Measurements from ENCODE around the gene CD1E.
"Not testable (repeated sequence)": the region's sequence is repeated elsewhere in the genome, so short reads cannot be mapped to it uniquely, and the experiment has no call there.

CD1E gene

GRCh38 chr1:158333405-158334155 is 20.1 kb upstream of the CD1E start:
- H3K9me3 ChIP-seq (ENCODE audit: control insufficient read depth, insufficient read depth, low read length) = no peaks in the 10 kb centered on the region
- no peaks in the 10 kb centered on the region for H3K36me3 ChIP-seq (ENCODE audit: control insufficient read depth, insufficient read depth, low read length)
- H3K4me1 ChIP-seq (ENCODE audit: control insufficient read depth, insufficient read depth, low read length) = no peaks in the 10 kb centered on the region
- H3K9ac ChIP-seq (ENCODE audit: low read depth, low read length) = no peak overlapping the region
- no peak overlapping the region for H3K4me3 ChIP-seq (ENCODE audit: low read depth, low read length)
- H3K27me3 ChIP-seq (ENCODE audit: control insufficient read depth, insufficient read depth, low read length) = no peaks in the 10 kb centered on the region

GRCh38 chr1:158334526-158335212 is 19.0 kb upstream of the CD1E start:
- Histone ChIP-seq H3K27me3 (ENCODE audit: control insufficient read depth, insufficient read depth, low read length) (no peaks in the 10 kb centered on the region), H3K4me1 (ENCODE audit: control insufficient read depth, insufficient read depth, low read length) (no peaks in the 10 kb centered on the region), H3K36me3 (ENCODE audit: control insufficient read depth, insufficient read depth, low read length) (no peaks in the 10 kb centered on the region), H3K4me3 (ENCODE audit: low read depth, low read length) (no peak overlapping the region), H3K9me3 (ENCODE audit: control insufficient read depth, insufficient read depth, low read length) (no peaks in the 10 kb centered on the region), H3K9ac (ENCODE audit: low read depth, low read length) (no peak overlapping the region)

- H3K27me3 ChIP-seq (ENCODE audit: control insufficient read depth, insufficient read depth, low read length) = no peaks in the 10 kb centered on the region
- H3K4me3 ChIP-seq (ENCODE audit: low read depth, low read length) = no peak overlapping the region
- no peak overlapping the region for H3K9ac ChIP-seq (ENCODE audit: low read depth, low read length)
- H3K36me3 ChIP-seq (ENCODE audit: control insufficient read depth, insufficient read depth, low read length) = no peaks in the 10 kb centered on the region
- H3K9me3 ChIP-seq (ENCODE audit: control insufficient read depth, insufficient read depth, low read length) = no peaks in the 10 kb centered on the region
- H3K4me1 ChIP-seq (ENCODE audit: control insufficient read depth, insufficient read depth, low read length) = no peaks in the 10 kb centered on the region
These were observed 18.5 kb upstream of the CD1E start for GRCh38 chr1:158335213-158335532.

DNA sequence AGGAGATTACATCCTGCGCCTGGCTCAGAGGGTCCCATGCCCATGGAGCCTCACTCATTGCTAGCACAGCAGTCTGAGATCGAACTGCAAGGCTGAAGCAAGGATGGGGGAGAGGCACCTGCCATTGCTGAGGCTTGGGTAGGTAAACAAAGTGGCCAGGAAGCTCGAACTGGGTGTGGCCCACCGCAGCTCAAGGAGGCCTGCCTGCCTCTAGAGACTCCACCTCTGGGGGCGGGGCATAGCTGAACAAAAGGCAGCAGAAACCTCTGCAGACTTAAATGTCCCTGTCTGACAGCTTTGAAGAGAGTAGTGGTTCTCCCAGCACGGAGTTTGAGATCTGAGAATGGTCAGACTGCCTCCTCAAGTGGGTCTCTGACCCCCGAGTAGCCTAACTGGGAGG is 17.3 kb upstream of the CD1E start:
- H3K9me3 ChIP-seq (ENCODE audit: control insufficient read depth, insufficient read depth, low read length); H3K36me3 ChIP-seq (ENCODE audit: control insufficient read depth, insufficient read depth, low read length); H3K9ac ChIP-seq (ENCODE audit: low read depth, low read length); H3K4me3 ChIP-seq (ENCODE audit: low read depth, low read length); H3K27me3 ChIP-seq (ENCODE audit: control insufficient read depth, insufficient read depth, low read length); H3K4me1 ChIP-seq (ENCODE audit: control insufficient read depth, insufficient read depth, low read length): not testable (repeated sequence)

- H3K36me3 ChIP-seq (ENCODE audit: control insufficient read depth, insufficient read depth, low read length); H3K4me1 ChIP-seq (ENCODE audit: control insufficient read depth, insufficient read depth, low read length); H3K4me3 ChIP-seq (ENCODE audit: low read depth, low read length); H3K27me3 ChIP-seq (ENCODE audit: control insufficient read depth, insufficient read depth, low read length); H3K9ac ChIP-seq (ENCODE audit: low read depth, low read length); H3K9me3 ChIP-seq (ENCODE audit: control insufficient read depth, insufficient read depth, low read length): not testable (repeated sequence)
These were observed 4.7 kb upstream of the CD1E start for GRCh38 chr1:158348946-158349345.

DNA sequence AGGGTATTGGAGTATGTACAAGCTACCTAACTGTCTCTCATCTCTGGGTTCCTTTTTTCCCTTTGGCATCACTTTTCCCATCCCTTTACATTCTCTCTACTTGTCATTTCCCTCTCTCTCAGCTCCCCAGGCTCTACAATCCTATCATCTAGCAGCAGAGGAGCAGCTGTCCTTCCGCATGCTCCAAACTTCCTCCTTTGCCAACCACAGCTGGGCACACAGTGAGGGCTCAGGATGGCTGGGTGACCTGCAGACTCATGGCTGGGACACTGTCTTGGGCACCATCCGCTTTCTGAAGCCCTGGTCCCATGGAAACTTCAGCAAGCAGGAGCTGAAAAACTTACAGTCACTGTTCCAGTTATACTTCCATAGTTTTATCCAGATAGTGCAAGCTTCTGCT is 561 bp downstream of the CD1E start:
- Histone ChIP-seq H3K9me3 (ENCODE audit: control insufficient read depth, insufficient read depth, low read length) (no peaks in the 10 kb centered on the region), H3K9ac (ENCODE audit: low read depth, low read length) (no peak overlapping the region), H3K36me3 (ENCODE audit: control insufficient read depth, insufficient read depth, low read length) (no peaks in the 10 kb centered on the region), H3K4me1 (ENCODE audit: control insufficient read depth, insufficient read depth, low read length) (no peaks in the 10 kb centered on the region), H3K4me3 (ENCODE audit: low read depth, low read length) (no peak overlapping the region), H3K27me3 (ENCODE audit: control insufficient read depth, insufficient read depth, low read length) (no peaks in the 10 kb centered on the region)

- Histone ChIP-seq H3K9ac (ENCODE audit: low read depth, low read length) (no peak overlapping the region), H3K4me3 (ENCODE audit: low read depth, low read length) (no peak overlapping the region), H3K4me1 (ENCODE audit: control insufficient read depth, insufficient read depth, low read length) (no peaks in the 10 kb centered on the region), H3K27me3 (ENCODE audit: control insufficient read depth, insufficient read depth, low read length) (no peaks in the 10 kb centered on the region), H3K9me3 (ENCODE audit: control insufficient read depth, insufficient read depth, low read length) (no peaks in the 10 kb centered on the region), H3K36me3 (ENCODE audit: control insufficient read depth, insufficient read depth, low read length) (no peaks in the 10 kb centered on the region)
These were observed 2.1 kb downstream of the CD1E start for GRCh38 chr1:158355773-158356285.

GRCh38 chr1:158356616-158357015 is 2.9 kb downstream of the CD1E start:
- H3K4me1 ChIP-seq (ENCODE audit: control insufficient read depth, insufficient read depth, low read length) = no peaks in the 10 kb centered on the region
- H3K9ac ChIP-seq (ENCODE audit: low read depth, low read length) = no peak overlapping the region
- H3K36me3 ChIP-seq (ENCODE audit: control insufficient read depth, insufficient read depth, low read length) = no peaks in the 10 kb centered on the region
- no peak overlapping the region for H3K4me3 ChIP-seq (ENCODE audit: low read depth, low read length)
- H3K27me3 ChIP-seq (ENCODE audit: control insufficient read depth, insufficient read depth, low read length) = no peaks in the 10 kb centered on the region
- no peaks in the 10 kb centered on the region for H3K9me3 ChIP-seq (ENCODE audit: control insufficient read depth, insufficient read depth, low read length)

DNA sequence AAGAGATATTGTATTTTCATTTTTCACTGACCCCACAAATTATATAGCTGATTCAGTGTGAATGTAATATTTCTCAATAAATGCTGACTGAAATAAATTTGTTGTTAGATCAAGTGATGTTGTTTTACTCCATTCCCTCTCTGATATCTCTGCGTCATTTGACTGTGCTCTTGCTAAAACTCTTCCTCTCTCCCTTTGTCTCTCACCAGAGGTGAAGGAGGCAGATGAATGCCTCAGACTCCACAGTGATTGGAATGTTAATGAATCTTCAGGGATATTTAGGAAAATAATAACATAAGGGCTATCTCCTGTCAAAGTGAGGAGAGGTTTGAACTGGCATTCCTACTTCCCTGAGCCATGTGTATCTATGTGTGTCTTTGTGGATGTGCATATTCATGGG is 3.7 kb downstream of the CD1E start:
- Histone ChIP-seq H3K4me3 (ENCODE audit: low read depth, low read length) (no peak overlapping the region), H3K27me3 (ENCODE audit: control insufficient read depth, insufficient read depth, low read length) (no peaks in the 10 kb centered on the region), H3K9ac (ENCODE audit: low read depth, low read length) (no peak overlapping the region), H3K4me1 (ENCODE audit: control insufficient read depth, insufficient read depth, low read length) (no peaks in the 10 kb centered on the region), H3K9me3 (ENCODE audit: control insufficient read depth, insufficient read depth, low read length) (no peaks in the 10 kb centered on the region), H3K36me3 (ENCODE audit: control insufficient read depth, insufficient read depth, low read length) (no peaks in the 10 kb centered on the region)

GRCh38 chr1:158362482-158362881 is 8.8 kb downstream of the CD1E start:
- Histone ChIP-seq H3K4me1 (ENCODE audit: control insufficient read depth, insufficient read depth, low read length) (no peaks in the 10 kb centered on the region), H3K27me3 (ENCODE audit: control insufficient read depth, insufficient read depth, low read length) (no peaks in the 10 kb centered on the region), H3K36me3 (ENCODE audit: control insufficient read depth, insufficient read depth, low read length) (no peaks in the 10 kb centered on the region), H3K9me3 (ENCODE audit: control insufficient read depth, insufficient read depth, low read length) (no peaks in the 10 kb centered on the region), H3K9ac (ENCODE audit: low read depth, low read length) (no peak overlapping the region), H3K4me3 (ENCODE audit: low read depth, low read length) (no peak overlapping the region)

GRCh38 chr1:158362941-158363340 is 9.2 kb downstream of the CD1E start:
- Histone ChIP-seq H3K4me1 (ENCODE audit: control insufficient read depth, insufficient read depth, low read length) (no peaks in the 10 kb centered on the region), H3K27me3 (ENCODE audit: control insufficient read depth, insufficient read depth, low read length) (no peaks in the 10 kb centered on the region), H3K36me3 (ENCODE audit: control insufficient read depth, insufficient read depth, low read length) (no peaks in the 10 kb centered on the region), H3K9me3 (ENCODE audit: control insufficient read depth, insufficient read depth, low read length) (no peaks in the 10 kb centered on the region), H3K9ac (ENCODE audit: low read depth, low read length) (no peak overlapping the region), H3K4me3 (ENCODE audit: low read depth, low read length) (no peak overlapping the region)

GRCh38 chr1:158366783-158367182 is 13.1 kb downstream of the CD1E start:
- Histone ChIP-seq H3K4me3 (ENCODE audit: low read depth, low read length) (no peak overlapping the region), H3K4me1 (ENCODE audit: control insufficient read depth, insufficient read depth, low read length) (no peaks in the 10 kb centered on the region), H3K9me3 (ENCODE audit: control insufficient read depth, insufficient read depth, low read length) (no peaks in the 10 kb centered on the region), H3K27me3 (ENCODE audit: control insufficient read depth, insufficient read depth, low read length) (no peaks in the 10 kb centered on the region), H3K36me3 (ENCODE audit: control insufficient read depth, insufficient read depth, low read length) (no peaks in the 10 kb centered on the region), H3K9ac (ENCODE audit: low read depth, low read length) (no peak overlapping the region)

All from iPS-15b (cell line).